ENCODE measurements around the gene RTP5.
A peak's percentile ranks its signal among the peaks of the same experiment; 100 is the strongest.

Gene RTP5

GRCh38 chr2:241857572-241858121 is 11.9 kb upstream of the RTP5 start:
- no peak for DNase-seq (ENCODE audit: low read depth in 2 of 2)

- peak; percentile 67 to 71 for DNase-seq (ENCODE audit: low read depth in 2 of 2)
These were observed 11.1 kb upstream of the RTP5 start, which contains the start of gene PDCD1 for GRCh38 chr2:241858206-241859016. PDCD1 (minus strand) TSS chr2:241858894; CDS start chr2:241858838, 56 bp downstream.

- no peak for DNase-seq (ENCODE audit: low read depth in 2 of 2)
These were observed 10.5 kb upstream of the RTP5 start for GRCh38 chr2:241859017-241859435.

GRCh38 chr2:241859436-241860183 is 9.9 kb upstream of the RTP5 start:
- peak; percentile 60 to 69 for DNase-seq (ENCODE audit: low read depth in 2 of 2)

GRCh38 chr2:241860184-241861078 is 9.1 kb upstream of the RTP5 start:
- no peak for DNase-seq (ENCODE audit: low read depth in 2 of 2)

- DNase-seq (ENCODE audit: low read depth in 2 of 2): no peak
These were observed 8.3 kb upstream of the RTP5 start for GRCh38 chr2:241861264-241861663.

GRCh38 chr2:241862093-241862492 is 7.4 kb upstream of the RTP5 start:
- no peak for DNase-seq (ENCODE audit: low read depth in 2 of 2)

GRCh38 chr2:241862775-241863535 is 6.6 kb upstream of the RTP5 start:
- no peak for DNase-seq (ENCODE audit: low read depth in 2 of 2)

GRCh38 chr2:241863536-241863954 is 6.0 kb upstream of the RTP5 start:
- DNase-seq (ENCODE audit: low read depth in 2 of 2): peak; percentile 62 to 71

- DNase-seq (ENCODE audit: low read depth in 2 of 2): no peak
These were observed 5.2 kb upstream of the RTP5 start for GRCh38 chr2:241864168-241864849.

- no peak for DNase-seq (ENCODE audit: low read depth in 2 of 2)
These were observed 4.7 kb upstream of the RTP5 start for GRCh38 chr2:241864850-241865213.

- DNase-seq (ENCODE audit: low read depth in 2 of 2): no peak
These were observed 4.0 kb upstream of the RTP5 start for GRCh38 chr2:241865416-241865956.

GRCh38 chr2:241865957-241866789 is 3.4 kb upstream of the RTP5 start:
- DNase-seq (ENCODE audit: low read depth in 2 of 2): no peak

GRCh38 chr2:241866790-241867645 is 2.5 kb upstream of the RTP5 start:
- DNase-seq (ENCODE audit: low read depth in 2 of 2): no peak

GRCh38 chr2:241867776-241868420 is 1.6 kb upstream of the RTP5 start:
- DNase-seq (ENCODE audit: low read depth in 2 of 2): peak; percentile 62 to 67

GRCh38 chr2:241868661-241869081 is 858 bp upstream of the RTP5 start:
- no peak for DNase-seq (ENCODE audit: low read depth in 2 of 2)

GRCh38 chr2:241870081-241870541 is 582 bp downstream of the RTP5 start:
- no peak for DNase-seq (ENCODE audit: low read depth in 2 of 2)

Data from stimulated activated CD8-positive, alpha-beta memory T cell treated with anti-CD3 and anti-CD28 coated beads, Interleukin-15, amount 100 ng/mL, for 48 hours (primary cell).